HG02885 (cell line): ENCODE results near the gene ZBTB8OS.
"Not testable (repeated sequence)": the region's sequence is repeated elsewhere in the genome, so short reads cannot be mapped to it uniquely, and the experiment has no call there.

ENCODE experiments used
- ATAC-seq: cut with Tn5 transposase; IDR thresholded peaks from one replicate; pipeline ENCODE4 v1.9.1; 2021; ENCODE audit warnings: mild to moderate bottlenecking; ENCODE audit not compliant: unreplicated experiment, poor library complexity

ZBTB8OS gene

DNA sequence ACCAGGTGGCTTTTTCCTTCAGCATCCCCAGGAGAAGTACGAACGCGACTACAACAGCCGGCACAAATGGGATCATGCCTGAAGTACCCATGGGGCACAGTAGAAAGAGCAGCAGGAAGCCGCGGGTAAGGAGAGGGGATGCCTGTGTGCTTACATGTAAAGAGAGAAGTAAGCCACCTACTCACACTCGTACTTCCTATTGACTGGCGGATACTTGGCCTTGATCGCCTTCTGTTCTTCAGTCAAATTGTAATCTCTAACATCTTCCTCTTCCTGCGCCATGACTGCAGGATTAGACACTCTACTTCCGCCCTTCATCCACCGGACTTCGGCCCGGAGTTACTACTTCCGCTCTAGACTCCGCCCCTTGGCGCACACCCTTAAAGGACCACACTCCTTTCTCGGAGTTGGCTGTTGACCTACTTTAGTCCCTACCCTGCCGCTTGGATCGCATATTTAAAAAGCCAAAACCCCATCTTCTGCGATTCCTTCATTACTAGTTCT lies at the start of gene ZBTB8OS:
ZBTB8OS (minus strand) TSS at position 303 of the 504 bp plus-strand sequence; CDS start at position 282, 21 bp downstream.
- ATAC-seq = peak; percentile 63

DNA sequence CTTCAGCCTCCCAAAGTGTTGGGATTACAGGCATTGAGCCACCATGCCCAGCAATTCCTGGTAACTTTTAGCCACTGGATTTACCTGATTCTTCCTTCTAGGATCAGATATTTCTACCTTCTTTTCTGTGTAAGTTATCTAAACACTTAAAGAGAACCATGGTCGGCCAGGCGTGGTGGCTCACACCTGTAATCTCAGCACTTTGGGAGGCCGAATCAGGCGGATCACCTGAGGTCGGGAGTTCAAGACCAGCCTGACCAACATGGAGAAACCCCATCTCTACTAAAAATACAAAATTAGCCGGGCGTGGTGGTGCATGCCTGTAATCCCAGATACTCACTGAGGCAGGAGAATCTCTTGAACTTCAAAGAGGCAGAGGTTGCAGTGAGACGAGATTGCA lies 46.6 kb upstream of the ZBTB8OS start:
- not testable (repeated sequence) for ATAC-seq

DNA sequence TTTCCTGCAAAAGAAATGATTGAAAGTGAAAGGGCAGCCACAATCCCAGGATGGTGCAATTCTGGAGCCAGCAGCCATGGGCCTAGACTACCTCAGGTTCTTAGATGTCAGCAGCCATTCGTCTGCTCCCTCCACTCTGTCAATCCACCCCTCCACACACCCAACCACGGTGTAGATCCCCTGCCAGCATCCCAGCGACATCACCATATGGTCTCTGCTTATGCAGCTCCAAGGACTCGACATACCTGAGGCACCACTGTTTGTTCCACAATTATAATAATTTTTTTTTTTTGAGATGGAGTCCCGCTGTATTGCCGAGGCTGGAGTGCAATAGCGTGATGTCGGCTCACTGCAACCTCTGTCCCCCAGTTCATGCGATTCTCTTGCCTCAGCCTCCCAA lies 45.7 kb upstream of the ZBTB8OS start:
- ATAC-seq = no peak

DNA sequence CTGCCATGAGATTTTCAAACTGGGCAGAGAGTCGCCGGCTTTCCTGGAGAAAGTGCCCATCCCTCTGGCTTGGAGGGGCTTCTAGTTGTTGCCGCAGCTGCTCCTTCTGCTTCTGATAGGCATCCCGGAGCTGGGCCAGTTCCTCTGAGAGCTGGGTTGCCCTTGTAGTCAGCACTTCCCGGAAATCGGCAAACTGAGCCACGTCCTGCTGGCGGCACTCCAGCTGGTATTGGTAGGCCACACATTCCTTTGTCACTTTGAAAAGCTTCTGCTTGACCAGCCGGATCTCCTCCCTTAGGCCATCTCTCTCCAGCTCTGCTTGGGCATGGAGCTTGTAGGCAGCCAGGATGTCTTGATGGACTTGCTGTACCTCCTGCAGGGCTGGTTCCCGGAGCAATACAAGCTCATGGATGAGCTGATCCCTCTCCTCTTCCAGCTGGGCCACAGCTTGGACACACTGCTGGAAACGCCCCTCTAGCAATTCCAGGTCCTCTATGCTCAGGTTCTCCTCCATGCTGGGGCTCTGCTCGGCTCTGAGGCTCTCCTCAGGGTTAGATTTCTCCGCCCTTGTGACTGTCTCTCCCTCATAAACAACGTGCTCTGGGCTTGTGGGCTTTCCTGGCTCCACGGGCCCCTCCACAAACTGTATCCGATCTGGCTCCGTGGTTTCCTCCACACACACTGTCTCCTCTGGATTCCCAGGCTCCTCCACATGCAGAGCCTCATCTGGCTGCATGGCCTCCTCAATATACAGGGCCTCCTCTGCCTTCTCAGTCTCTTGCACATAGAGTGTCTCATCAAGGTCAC lies 45.0 kb upstream of the ZBTB8OS start:
- no peak for ATAC-seq

DNA sequence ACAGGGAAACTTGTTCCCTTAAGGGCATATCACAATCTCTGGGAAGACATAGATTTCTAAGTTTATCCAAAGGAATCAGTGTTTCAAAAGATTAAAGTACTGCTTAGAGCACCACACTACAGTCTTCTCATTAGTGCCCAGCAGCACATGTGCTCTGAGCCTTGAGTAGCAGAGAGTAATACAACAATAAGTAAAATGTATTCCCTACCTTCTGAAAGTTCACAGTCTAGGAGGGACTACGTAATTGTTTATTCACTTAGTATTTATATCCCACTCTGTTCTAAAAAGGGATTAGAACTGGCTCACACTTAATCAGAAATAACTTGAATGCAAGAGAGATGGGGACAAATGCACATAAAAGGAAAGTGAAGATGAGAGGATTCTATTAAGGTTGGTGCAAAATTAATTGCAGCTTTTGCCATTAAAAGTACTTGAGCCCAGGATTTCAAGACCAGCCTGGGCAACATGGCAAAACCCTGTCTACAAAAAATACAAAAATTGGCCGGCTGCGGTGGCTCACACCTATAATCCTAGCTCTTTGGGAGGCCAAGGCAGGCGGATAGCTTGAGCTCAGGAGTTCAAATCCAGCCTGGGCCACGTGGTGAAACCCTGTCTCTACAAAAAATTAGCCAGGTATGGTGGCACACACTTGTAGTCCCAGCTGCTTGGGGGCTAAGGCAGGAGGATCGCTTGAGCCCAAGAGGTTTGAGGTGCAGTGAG lies 43.3 kb upstream of the ZBTB8OS start:
- ATAC-seq = no peak

DNA sequence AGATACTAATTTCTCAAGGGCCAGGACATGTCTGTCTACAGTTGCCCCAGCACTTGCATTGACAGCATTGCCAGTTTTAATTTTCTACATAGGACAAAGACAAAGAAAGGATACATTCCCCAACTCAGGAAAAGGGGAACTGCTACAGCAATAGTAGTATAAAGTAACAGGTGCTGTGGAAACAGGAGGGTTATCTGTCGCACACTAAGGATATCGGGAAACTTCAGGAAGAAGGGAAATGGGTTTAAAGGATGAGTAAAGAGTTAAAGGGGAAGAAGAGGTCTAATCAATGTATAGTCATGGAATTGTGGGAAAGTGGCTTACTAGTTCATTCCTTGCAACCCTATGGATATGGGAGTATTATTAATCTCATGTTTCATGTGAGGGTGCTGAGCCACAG lies 36.0 kb upstream of the ZBTB8OS start:
- no peak for ATAC-seq

DNA sequence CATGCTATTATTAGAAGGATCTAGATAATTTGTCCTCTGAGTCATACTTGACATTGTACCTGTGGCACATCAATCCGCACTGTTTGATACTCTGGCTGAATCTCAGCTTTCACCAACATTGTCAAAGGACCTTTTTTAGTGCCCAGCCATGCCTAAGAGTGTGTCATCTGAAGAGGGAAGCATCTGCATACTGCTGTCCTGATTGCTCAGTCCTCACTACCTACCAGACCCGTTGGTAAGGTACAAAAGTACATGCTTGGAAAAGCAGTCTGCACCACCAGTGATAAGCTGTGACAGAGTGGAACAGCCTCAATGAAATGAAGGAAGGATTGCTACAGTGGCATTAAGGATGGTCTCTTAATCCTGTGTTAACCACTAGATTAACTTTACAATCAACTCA lies 35.1 kb upstream of the ZBTB8OS start:
- ATAC-seq = no peak

DNA sequence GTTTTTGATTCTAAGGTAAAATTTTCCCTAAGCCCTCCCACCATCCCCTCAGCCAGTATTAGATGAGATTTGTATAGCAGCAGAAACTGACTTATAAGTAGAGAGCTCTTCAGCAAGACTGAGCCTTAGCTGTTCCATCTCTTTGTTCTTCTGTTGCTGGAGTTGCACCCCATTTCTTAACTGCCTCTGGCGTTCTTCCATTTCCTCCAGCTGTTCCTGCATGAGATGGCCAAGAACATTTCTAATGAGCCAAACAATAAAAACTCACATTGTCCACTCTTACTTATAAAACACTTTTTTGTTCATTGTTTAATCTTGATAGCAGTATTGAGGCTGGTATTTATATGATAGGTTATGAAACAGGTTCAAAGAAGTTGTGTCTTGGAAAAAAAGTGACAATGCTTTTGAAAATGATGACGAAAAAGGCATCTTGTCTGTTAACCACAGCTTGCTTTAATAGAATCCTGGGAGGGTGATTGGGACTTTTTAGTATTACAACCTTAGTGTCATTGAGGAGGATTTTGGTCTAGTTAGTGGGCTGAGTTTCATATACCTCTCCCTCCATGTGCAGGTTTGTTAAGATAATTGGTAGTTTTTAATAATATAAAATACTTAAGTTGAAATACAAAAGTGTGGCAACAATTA lies 33.9 kb upstream of the ZBTB8OS start:
- ATAC-seq = no peak

DNA sequence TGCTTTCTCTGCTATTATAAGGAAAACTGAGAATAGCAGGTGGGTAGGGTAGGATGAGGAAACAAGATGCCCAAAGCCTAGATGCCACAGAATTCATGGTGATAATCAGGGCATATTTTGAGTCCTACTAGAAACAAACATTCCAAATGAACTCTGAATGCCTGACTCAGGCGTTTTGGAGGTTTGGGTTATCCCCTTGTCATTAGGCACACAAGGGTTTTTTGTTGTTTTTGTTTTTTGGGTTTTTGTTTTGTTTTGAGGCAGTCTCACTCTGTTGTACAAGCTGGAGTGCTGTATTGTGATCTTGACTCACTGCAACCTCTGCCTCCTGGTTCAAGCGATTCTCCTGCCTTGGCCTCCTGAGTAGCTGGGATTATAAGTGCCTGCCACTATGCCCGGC lies 33.0 kb upstream of the ZBTB8OS start:
- no peak for ATAC-seq

DNA sequence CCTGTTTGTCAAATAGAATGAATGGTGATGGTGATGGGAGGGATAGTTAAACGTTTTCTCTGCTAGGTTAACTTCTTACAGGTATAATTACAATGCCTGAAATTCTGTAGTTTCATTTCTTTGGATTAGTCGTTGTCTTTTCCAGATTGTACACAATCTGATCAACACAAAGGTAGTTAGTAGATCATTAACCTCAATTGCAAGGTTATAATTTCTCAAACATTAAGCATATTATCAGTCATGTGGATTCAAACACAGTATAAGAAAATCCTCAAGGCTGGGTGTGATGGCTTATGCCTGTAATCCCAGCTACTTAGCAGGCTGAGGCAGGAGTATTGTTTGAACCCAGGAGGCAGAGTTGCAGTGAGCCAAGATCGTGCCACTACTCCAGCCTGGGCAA lies 31.6 kb upstream of the ZBTB8OS start:
- ATAC-seq = no peak

DNA sequence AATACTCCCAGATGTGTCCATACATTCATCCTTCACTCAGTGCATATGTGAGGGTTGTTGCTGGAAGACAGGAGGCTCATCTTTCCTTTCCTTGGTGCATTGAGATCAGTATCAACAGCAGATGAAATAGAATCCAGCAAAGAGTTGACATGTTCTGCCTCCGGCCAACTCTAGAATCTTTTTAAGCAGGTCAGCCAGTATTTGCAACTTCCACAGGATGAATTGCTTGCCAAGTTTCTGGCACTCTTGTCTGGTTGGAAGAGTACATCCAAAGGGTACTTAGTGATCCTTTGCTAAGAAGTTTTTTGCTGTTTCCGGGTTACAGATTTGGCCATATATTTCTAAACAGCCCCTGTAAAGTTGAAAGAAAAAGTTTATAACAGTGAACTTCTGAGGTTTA lies 31.2 kb upstream of the ZBTB8OS start:
- ATAC-seq = no peak

DNA sequence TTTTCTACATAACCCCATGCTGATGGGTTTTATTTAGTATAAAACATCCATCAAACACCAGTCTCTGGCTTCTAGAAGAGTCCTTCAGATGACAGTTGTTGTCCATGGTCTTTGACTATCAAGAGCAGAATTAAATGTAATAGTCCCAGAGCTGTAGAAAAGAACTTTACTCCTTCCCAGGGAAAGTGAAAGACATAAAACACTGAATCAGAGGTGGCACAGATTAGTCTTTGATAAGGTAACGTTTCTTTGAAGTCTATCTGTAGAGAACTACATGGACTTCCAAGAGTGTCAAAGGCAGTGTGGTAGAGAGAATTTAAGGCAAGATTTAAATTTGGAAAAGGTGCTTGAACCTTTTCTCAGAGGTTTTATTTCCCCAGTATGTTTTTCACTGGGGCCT lies 30.3 kb upstream of the ZBTB8OS start:
- no peak for ATAC-seq

DNA sequence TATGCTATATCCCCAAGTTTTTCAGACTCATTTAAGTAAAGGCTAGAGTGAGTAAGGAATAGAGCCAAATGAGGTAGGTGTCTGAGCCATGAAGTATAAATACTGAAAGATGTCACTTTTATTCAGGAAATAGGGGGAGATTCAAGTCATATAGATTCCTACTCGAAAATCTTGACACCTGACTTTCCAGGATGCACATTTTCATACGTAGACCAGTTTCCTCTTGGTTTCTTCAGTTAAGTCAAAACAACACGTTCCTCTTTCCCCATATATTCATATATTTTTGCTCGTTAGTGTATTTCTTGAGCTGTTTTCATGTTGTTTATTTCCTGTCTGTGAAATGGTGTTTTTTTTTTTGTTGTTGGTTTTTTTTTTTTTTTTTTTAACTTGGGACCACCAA lies 29.6 kb upstream of the ZBTB8OS start:
- not testable (repeated sequence) for ATAC-seq

DNA sequence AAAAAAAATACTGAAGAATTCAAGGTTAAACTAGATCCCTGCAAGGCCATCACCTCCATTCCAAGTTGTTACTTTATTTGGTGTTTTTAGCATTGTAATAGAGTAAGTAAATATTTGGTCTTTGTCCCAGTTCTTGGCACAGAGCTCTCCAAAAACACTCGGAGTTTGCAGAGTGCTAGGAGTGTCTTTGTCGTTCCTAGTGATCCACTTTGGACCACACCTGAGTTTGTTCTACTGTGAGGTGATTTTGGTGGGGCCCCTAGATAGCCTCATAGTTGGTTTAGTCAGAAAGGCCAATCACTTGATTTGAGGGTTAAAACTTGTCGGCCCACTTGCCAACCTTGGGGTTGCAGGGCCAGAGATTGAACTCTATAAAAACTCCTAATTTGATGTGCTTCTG lies 26.6 kb upstream of the ZBTB8OS start:
- no peak for ATAC-seq

DNA sequence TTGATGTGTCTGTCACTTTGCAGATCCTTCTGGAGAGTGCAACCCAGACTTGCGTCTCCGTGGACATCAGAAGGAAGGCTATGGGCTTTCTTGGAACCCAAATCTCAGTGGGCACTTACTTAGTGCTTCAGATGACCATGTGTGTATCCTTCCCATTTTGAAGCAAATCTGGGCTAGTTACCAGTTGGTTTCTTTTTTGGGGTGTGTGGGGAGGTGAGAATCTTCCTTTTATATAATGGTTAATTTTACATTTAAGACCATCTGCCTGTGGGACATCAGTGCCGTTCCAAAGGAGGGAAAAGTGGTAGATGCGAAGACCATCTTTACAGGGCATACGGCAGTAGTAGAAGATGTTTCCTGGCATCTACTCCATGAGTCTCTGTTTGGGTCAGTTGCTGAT lies 18.4 kb upstream of the ZBTB8OS start:
- not testable (repeated sequence) for ATAC-seq

DNA sequence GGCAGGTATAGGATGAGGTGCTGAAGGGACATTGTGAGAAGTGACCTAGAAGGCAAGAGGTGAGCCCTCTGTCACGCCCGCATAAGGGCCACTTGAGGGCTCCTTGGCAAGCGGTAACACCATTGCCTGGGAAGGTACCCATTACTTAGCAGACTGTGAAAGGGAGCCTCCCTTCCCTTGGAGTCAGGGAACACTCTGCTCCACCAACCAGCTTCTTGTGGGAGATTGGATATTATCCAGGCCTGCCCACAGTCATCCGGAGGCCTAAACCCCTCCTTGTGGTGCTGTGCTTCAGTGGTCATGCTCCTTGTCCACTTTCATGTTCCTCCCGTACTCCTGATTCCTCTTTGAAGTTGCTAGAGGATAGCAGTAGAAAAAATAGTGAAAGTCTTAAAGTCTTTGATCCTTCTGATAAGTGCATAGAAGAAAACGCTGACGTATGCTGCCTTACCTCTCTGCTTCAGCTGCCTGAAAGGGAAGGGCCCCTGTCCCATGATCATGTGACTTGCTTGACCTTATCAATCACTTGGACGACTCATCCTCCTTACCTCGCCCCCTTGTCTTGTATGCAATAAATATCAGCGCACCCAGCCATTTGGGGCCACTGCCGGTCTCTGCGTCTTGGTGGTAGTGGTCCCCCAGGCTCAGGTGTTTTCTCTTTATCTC lies 16.7 kb upstream of the ZBTB8OS start:
- no peak for ATAC-seq

DNA sequence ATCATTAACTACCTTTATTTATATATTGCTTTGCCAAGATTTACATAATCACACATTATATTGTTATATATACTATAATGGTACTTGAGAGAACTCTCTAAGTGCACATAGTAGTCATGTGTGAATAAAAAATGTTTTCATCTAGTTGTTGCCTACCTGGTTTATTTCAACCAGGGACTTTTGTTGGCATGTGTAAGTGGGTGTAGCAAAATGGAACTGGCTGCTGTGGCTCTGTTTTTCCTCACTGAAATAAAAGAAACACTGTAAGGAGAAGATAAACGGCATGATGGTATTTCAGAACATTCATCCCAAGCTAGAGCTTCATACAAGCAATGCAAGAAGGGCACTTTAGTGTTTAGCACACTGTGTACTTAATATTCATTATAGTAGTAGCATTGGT lies 15.6 kb upstream of the ZBTB8OS start:
- no peak for ATAC-seq

DNA sequence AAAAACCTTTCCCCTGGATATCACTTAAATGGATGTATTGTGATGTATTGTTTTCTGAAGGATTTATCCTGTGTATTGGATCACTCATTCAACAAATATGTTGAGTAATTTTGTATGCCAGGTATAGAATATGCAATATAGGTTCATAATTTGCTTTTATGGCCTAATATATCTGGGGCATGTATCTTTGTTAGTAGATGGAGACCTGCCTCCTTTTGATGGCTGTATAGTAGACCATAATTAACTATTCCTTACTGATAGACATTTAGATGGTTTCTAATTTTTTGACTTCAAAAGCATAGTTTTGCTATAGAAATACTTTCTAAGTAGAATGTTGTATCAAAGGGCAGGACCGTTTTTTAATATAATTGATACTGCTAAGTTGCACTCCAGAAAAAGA lies 9.2 kb upstream of the ZBTB8OS start:
- no peak for ATAC-seq

DNA sequence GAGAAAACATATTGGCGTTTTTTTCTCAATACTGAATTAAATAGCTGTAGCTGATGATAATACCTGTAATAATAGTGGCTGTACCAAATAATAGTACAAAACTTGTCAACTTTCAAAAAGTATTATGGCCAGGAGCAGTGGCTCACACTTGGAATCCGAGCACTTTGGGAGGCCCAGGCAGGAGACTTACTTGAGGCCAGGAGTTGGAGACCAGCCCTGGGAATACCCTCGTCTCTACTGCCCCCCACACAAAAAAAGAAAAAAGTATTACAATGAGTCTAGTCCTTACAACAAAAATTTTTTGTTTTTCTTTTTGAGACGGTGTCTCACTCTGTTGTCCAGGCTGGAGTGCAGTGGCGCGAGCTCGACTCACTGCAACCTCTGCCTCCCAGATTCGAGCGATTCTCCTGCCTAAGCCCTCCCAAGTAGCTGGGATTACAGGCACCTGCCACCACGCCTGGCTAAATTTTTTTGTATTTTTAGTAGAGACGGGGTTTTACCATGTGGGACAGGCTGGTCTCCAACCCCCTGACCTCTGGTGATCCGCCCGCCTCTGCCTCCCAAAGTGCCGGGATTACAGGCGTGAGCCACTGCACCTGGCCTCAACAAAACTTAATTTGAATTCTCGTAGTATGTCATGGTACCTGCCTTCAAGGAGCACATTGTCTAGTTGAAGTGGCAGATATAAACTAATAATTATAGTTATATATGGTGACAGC lies 2.1 kb upstream of the ZBTB8OS start:
- ATAC-seq = no peak

DNA sequence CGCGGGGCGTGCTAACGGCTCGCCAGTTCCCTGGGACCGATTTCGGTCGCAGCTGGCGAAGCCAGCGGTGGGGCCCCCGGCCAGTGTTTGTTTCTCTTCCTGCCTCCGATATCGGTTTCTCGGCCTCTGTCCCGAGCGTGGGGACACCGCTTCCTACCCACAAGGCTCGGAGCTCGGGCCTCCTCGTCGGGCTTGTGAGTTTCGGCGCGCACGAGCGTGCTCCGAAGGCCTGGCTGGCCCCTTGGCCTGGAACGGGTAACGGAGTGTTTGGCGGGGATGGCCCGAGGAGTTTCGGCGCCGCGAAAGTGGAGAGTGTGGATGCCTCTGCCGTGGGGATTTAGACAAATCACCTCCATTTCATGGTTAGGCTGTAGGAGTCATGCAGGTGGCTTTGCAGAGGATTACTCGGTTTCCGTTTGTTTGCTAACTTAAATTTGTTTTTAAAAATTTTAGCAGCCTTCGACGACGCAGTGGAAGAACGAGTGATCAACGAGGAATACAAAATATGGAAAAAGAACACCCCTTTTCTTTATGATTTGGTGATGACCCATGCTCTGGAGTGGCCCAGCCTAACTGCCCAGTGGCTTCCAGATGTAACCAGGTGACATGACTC lies 1.2 kb upstream of the ZBTB8OS start:
- no peak for ATAC-seq
